ENCODE results near the gene PCSK2.

PCSK2 gene

DNA sequence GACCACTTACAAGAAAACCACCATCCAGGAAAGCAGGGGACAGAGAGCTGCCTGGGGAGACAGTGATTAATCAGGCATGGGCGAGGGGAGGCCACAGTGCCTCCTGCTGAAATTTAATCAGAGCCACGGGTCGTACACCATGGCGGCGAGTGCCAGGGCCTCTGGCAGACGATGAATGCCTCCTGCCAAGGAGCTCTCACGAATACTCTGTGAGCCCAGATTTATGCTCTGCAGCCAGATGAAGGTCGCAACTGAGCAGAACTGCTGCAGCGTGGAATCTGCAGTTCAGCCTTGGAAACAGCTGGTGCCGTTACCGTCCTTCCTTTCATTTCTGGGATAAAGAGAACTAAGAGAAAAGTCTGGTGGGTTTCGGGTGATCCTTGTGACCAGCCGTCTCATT is 218.7 kb downstream of the PCSK2 start:
- no peak for DNase-seq (ENCODE audit: low read depth)

DNA sequence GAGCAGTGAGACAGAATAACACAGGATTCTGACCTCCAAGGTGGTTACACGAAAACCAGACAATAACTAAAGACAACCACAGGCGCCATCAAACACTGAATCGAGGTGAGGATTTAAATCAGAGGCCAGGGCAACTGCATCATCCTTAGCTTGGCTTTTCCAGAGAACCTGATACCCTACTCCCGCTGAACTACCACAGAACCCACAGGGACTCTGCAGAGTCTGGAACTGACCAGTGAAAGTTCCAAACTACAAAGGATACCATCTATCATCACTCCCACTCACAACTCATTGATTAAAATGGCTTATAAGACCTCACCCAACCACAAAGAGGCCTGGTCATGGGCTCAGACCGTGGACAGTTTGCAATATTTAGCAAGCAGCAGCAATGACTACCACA is 219.3 kb downstream of the PCSK2 start:
- DNase-seq (ENCODE audit: low read depth) = no peak

DNA sequence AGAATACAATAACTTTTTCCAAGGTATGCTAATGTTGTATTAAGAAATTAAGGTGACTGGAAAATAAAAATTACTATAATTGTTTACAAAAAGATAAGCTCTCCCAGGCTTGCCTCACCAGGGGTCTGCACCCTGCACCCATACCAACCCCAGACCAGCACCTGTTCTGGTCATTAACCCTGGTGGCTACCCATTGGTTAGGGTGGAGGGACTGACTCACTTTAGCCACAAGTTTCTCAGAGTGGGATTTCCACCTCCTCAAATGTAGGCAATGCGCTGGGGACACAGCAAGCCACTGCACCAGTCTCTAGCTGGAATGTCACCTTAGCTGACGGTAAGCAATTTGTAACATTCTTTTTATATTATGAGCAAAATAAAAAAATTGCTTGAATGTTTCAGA is 221.2 kb downstream of the PCSK2 start:
- no peak for DNase-seq (ENCODE audit: low read depth)

DNA sequence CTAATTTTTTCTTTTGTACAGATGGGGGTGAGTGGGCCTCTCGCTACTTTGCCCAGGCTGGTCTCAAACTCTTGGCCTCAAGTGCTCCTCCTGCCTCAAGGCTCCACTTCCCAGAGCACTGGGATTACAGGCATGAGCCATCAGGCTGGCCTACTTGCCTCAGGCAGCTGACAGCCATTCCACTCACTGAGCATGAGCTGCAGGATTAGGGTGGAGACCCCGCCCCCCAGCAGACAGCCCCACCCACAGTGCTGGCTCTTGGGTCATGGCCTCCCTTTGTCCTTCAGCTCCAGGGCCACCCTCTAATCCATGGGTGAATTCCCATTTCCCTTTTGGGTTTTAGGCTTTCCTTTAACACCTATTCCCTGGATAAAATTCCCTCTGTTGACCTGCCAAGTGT is 222.2 kb downstream of the PCSK2 start:
- DNase-seq (ENCODE audit: low read depth) = no peak

DNA sequence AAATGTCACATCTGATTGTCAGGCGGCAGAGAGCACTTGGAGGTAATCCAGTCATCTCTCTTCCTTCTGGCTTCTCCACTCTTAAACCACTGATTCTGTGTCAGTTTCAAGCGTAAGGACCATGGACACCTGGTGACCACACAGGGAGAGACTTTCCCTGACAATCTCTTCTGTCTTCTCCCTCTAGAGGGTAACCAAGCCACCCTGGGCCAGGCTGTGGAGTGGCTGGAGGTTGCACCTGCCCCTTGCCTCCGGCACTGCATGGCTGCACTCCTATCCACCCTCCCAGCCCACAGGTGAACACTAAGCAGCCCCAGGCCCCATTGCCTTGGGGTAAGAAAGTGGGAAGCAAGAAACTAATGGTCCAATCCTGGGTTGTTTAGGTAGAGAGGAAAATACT is 225.6 kb downstream of the PCSK2 start:
- DNase-seq (ENCODE audit: low read depth) = no peak

DNA sequence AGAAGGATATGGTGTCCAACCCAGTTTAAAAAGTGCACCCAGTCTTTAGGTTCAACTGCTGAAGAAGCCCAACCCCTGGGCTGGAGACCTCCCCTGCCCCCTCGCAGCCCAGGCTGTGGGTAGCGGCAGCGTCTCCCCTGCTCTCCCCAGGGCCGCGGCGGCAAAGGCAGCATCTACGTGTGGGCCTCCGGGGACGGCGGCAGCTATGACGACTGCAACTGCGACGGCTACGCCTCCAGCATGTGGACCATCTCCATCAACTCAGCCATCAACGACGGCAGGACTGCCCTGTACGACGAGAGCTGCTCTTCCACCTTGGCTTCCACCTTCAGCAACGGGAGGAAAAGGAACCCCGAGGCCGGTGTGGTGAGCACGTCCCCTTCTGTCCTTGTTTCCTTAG is 226.8 kb downstream of the PCSK2 start:
- DNase-seq (ENCODE audit: low read depth) = no peak

DNA sequence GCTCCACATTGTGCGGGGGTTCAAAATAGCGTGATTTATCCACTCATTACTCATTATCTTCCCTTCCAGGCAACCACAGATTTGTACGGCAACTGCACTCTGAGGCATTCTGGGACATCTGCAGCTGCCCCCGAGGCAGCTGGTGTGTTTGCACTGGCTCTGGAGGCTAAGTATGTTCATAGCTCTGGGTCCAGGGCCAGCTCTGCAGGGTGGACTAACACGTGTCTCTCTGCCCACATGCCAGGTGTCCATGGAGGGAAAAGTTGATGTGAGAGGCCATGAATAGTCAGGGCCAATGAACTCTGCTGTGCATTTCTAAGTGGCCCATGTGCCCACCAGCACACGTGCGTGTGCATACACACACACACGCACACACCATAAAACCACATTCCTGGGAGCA is 229.4 kb downstream of the PCSK2 start:
- no peak for DNase-seq (ENCODE audit: low read depth)

DNA sequence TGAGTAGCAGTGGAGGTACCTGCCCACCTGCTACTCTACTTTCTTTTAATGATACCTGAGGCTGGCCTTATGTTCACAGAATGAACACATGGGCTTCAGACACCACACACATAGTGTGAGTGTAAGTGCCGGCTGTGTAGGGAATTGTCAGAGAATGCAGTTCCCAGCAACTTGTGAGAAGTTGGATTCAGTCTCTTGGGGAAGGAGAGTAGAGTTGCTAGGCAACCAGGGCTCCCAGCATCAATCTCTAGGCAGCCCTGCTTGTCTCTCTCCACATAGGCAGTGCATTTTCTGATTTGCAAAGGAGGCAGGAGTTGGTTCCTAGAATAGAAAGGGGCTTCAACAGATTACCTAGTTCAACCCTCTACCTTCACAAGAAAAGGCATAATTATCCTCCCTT is 230.2 kb downstream of the PCSK2 start:
- no peak for DNase-seq (ENCODE audit: low read depth)

DNA sequence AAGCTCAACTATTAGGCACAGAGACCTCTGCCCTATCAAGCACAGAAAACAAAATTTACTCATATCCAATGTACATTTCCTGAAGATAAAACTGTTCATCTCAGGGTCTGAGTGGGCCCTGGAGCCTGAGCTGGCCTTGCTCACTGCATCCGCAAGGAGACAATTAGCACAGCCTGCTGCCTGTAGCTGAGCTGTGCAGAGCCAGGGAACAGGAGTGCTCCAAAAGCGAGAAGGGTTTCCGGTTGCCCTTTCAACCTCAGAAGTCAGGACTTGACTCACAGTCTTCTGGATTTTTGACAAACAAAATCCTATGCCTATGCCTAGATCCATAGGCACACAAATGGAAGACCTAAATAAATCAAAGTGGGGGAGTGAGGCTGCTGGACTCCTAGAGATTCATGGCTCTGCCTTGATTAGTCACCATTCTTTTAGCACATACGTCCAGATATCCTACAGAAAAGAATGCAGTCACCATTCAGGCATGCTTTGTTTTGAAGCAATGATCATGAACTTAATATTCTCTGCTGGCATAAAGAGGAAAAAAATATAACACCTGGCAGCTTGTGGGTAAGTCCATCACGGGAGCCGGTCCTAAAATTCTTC is 230.8 kb downstream of the PCSK2 start:
- no peak for DNase-seq (ENCODE audit: low read depth)

DNA sequence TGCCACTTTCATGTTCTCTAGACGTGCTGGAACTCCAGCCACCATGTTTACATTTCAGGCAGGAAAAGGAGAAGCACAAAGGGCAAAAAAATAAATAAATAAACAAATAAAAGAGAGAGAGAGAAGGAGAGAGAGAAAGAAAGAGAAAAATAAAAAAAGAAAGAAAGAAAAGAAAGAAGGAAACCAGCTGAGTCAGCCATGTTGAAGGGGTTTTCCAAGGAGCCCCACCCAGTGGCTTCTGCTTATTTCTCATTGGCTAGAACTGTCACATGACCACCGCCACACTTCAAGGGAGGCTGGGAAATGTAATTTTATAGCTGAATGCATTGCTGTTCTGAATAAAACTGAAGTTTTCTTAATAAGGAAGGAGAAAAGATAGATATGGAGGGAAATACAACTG is 233.3 kb downstream of the PCSK2 start:
- DNase-seq (ENCODE audit: low read depth) = no peak

DNA sequence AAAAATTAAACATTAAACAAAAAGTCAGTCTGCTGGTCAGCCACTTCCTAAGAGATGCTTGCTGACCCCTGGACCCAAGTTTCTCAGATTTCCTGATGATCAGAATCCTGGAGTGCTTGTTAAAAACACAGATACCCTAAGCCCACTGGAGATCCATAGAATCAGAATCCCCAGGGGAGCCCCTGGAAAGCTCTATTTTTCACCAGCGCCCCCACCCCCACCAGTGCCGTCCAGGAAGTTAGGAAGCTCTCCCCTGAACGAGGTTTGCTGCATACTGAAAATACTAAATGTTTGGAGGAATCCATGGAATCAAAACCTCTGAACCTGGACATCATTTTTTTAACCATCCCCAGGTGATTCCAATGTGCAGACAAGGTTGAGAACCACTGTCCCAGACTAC is 235.1 kb downstream of the PCSK2 start:
- no peak for DNase-seq (ENCODE audit: low read depth)

DNA sequence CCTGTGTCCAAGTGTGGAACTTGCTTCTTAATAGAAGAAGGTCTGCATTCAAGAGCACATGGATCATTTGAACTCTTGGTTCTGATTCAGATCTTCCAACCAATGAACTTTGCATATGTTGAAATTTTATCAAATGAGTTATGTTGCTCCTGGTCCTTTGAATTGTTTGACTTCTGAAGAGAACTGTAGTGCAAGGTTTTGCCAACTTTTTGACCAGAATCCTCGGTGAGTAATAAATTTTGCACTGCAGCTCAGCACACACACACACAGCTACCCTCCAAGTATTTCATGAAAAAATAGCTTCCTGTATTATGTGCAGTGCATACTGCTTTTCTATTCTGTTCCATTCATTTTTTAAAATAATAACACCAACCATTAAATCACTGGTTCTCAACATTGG is 236.9 kb downstream of the PCSK2 start:
- no peak for DNase-seq (ENCODE audit: low read depth)

DNA sequence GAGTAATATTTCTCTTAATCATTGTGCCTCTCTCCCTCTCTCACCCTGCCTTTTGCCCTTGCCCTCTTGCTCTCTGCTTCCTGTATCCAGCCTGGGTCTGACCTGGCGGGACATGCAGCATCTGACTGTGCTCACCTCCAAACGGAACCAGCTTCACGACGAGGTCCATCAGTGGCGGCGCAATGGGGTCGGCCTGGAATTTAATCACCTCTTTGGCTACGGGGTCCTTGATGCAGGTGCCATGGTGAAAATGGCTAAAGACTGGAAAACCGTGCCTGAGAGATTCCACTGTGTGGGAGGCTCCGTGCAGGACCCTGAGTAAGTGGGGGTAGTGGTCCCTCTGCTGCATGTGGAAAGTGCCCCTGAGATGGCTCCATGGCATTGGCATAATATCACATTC is 238.4 kb downstream of the PCSK2 start:
- DNase-seq (ENCODE audit: low read depth) = no peak

DNA sequence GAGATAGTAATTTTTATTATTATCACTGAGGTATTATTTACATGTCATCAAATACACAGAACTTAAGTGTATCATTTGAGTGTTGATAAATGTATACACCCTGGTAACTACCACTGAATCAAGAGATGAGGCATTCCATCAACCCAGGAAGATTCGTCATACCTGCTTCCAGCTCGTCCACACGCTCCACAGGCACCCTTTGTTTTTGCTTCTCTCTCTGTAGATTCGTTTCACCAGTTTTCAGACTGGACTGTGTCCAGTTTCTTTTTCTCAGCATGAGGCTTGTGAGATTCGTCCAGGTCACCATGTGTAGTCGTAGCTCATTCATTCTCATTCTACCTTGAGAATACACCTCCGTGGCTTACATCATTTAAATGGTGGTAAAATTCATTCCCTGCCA is 239.8 kb downstream of the PCSK2 start:
- no peak for DNase-seq (ENCODE audit: low read depth)

DNA sequence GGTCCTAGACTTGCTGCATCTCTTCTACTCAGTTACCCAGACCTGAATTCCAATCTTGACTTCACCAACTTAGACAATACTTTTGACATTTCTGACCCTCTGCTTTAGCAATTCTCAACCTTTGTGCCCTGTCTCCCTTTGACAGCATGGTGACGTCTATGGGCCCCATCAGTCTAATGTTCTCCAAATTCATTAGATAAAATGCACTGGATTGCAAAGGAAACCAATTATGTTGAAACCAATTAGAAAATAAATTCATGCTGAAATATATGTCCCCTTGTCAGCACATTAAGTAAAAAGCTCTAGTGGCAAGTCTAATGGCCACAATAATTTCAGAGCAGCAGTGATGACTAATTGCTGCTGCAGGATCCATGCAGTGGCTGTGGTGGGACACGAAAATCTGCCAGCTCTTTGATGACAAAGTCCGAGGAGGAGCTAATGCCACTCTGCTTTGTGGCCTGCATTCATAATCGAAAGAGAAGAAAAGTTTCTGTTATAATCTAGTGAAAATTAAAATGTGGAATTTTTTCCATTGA is 240.3 kb downstream of the PCSK2 start:
- no peak for DNase-seq (ENCODE audit: low read depth)

DNA sequence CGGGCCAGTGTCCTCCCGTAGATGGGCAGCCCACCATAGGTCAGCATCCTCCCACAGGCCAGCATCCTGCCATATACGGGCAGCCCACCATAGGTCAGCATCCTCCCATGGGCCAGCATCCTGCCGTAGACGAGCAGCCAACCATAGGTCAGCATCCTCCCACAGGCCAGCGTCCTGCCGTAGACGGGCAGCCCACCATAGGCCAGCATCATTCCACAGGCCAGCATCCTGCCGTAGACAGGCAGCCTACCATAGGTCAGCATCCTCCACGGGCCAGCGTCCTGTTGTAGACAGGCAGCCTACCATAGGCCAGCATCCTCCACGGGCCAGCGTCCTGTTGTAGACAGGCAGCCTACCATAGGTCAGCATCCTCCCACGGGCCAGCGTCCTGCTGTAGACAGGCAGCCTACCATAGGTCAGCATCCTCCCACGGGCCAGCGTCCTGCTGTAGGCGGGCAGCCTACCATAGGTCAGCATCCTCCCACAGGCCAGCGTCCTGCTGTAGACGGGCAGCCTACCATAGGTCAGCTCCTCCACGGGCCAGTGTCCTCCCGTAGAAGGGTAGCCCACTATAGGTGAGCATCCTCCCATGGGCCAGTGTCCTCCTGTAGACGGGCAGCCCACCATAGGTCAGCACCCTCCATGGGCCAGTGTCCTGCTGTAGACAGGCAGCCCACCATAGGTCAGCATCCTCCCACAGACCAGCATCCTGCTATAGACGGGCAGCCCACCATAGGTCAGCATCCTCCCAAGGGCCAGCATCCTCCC is 241.4 kb downstream of the PCSK2 start:
- DNase-seq (ENCODE audit: low read depth) = no peak

DNA sequence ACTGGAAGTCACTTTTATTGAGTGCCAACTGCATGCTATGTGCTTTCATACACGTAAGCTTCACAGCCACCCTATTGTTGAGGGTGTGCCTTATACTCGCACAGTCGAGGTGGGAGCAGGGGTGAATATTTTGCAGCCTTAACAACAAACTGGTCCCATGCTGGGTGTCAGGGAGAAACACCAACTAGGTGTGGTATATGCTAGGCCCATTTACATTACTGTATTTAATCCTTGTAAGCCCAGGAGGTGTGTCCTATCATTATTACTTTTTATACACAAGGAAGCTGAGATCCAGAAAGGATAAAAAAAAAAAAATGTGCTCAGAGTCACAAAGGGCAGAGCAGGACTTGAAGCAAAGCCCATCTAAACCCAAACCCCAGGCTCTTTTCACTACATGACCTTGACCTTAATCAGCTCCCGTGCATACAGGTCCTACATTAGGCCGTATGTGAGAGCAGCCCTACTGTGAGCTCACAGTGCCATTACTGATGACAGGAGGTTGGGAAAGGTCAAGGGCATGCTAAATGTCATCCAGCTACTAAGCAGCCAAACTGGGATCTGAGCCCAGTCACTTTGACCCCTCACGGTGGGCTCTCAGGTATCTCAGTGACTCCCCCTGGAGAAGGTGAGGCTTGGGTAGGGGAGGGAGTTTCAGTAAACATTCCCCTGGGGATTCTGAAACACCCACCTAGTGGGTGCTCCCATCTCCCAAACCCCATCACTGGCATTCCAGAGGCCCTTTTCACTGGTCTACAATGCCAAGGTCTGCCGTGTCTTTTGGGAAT is 242.6 kb downstream of the PCSK2 start:
- DNase-seq (ENCODE audit: low read depth) = no peak

DNA sequence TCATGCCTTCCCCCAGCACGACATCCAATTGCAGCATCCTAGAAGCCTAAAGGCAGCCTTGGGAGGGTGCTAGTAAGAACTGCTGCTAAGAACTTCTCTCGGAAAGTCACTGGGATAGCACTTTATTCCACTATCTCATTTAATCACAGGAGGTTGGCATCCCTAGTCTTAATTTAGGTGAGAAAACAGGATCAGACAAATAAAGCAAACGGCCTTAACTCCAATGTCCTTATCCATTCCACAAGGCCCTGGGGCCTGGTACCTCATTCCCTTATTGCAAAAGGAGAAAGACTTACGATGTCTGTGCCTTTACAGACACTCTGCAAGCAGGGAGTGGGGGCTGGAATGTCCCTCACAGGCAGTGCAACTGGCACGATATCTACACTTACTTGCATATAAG is 243.7 kb downstream of the PCSK2 start:
- no peak for DNase-seq (ENCODE audit: low read depth)

DNA sequence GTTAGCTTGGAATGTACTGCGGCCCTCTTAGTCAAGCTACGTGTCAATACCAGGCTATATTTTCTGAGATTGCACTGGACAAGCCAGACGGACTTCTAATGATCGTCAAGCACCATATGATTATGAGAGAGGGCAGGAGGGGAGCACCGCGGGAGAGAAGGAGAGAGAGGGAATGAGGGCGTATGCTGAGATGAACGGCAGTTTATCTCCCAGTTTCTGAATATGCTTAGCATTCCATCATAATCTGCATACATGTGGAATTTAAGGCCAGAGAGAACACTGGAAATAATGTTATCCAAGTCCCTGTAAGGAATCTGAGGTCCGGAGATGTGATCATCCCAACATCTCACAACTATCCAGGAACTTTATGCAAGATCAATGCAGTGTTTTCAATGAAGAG is 244.1 kb downstream of the PCSK2 start:
- no peak for DNase-seq (ENCODE audit: low read depth)

DNA sequence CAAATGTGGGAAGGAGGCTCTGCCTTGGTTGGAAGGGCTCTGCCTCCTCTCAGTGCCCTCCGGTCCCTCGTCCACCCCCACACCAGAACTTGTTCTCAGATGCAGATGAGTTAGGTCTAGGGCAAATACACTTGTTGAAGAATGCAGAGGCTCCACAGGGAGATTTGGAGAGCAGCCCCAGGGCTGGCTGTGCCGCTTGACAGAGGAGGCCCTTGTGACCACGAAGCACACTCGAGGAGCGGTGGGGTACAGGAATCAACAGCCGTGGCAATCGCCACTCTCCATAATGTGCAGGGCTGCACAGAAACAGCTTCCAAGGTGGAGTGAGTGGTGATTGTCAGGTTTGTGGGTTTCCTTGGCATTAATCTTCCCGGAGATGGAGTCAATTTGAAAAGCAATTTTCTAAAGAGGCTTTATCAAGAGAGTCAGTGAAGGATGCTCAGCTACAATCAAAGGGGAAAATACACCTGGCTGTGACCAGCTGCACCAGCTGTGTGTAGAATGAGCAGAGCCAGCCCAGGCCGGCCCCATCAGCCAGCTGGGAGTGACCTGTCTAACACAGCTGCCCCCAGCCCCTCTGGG is 244.9 kb downstream of the PCSK2 start:
- DNase-seq (ENCODE audit: low read depth) = no peak

DNA sequence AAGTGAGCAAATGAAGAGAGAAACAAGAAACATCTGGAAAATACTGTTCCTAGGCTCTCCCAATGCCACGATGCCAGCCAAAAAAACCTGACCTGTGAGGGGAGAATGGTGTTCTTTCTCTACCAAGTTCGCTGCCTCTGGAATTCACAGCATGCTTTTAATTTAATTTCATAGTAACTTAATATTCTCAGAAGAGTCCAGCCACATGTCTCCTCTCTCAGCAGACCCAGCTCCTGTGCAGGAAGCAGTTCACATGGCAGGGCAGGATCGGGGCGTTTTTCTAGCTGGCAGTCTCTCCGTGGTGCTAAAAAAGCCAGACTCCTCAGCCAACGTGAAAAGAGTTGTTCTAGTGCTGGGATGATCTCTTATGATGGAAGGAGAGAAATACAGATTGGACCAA is 246.8 kb downstream of the PCSK2 start:
- no peak for DNase-seq (ENCODE audit: low read depth)

DNA sequence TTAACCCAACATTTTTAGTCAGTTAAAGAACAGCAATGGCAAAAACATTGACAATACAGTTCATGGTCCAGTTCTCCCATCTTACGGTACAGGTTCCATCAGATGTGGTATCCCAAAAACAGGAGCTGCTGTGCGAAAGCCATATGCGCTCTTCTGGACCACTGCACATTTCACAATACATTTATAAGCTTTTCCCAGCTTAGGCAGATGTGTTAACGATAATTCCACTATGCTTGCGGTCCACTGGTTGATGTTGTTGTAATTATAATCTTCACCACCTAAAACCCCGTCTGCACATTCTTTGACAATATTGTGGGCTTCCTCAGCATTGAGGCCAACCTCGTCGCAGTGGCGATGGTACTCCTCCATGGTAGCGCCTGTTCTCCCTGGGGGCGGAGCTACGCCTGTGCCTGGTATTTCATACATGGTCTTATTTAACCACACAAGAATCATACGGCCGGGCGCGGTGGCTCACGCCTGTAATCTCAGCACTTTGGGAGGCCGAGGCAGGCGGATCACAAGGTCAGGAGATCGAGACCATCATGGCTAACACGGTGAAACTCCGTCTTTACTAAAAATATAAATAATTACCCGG is 252.3 kb downstream of the PCSK2 start:
- DNase-seq (ENCODE audit: low read depth) = no peak

Data from T-helper 22 cell (primary cell).